Measurements from ENCODE around the gene ASCC2. TPM values are rescaled to one million over a fixed set of nuclear protein-coding genes. Genes with fewer than 3 reads are reported as not detected.
A peak's percentile ranks its signal among the peaks of the same experiment; 100 is the strongest.
"Not testable (repeated sequence)": the region's sequence is repeated elsewhere in the genome, so short reads cannot be mapped to it uniquely, and the experiment has no call there.

ASCC2 gene
- total RNA-seq, 1 donor, result 33.6 TPM

DNA sequence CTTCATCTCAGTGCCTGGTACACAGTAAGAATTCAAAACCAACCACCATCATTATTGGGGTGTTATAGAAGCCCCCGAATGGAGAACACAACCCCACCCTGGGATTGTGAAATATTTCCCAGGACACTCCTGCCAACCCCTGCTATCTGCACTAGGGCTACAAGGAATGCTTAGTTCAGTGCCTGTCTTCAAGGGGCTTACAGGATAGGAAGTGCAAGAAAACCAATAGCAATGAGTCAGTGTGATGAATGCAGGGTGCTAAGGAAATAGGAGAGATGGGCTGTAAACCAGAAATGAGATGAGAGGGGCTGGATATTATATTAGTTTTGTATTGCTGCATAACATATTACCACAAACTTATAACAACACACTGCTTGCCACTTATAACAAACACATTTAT is 965 bp upstream of the ASCC2 start:
- TF ChIP-seq, protein P1, sequence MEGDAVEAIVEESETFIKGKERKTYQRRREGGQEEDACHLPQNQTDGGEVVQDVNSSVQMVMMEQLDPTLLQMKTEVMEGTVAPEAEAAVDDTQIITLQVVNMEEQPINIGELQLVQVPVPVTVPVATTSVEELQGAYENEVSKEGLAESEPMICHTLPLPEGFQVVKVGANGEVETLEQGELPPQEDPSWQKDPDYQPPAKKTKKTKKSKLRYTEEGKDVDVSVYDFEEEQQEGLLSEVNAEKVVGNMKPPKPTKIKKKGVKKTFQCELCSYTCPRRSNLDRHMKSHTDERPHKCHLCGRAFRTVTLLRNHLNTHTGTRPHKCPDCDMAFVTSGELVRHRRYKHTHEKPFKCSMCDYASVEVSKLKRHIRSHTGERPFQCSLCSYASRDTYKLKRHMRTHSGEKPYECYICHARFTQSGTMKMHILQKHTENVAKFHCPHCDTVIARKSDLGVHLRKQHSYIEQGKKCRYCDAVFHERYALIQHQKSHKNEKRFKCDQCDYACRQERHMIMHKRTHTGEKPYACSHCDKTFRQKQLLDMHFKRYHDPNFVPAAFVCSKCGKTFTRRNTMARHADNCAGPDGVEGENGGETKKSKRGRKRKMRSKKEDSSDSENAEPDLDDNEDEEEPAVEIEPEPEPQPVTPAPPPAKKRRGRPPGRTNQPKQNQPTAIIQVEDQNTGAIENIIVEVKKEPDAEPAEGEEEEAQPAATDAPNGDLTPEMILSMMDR (IDR thresholded peaks at IDR 0.05; ENCODE audit: insufficient read depth, low read length), result no peak
- H3K4me3 ChIP-seq (ENCODE audit: low read depth, low read length), result no peak overlapping the region
- DNase-seq (ENCODE audit: low read depth), result no peak

DNA sequence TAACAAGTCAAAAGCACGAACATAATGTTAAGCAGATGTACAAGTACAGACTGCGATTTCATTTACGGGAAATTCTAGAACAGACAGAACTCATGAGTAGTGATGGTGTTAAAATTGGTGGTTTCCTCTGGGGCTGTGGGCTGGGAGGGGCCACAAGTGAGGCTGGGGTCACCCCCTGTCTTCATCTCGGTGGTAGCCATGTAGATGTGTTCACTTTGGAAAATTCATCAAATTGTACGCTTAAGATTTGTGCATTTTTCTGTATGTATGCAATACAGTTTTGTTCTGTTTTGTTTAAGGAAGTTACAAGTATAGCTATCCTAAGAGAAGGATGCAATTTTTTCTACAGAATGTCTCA is 504 bp upstream of the ASCC2 start:
- TF ChIP-seq, protein P1 (IDR thresholded peaks at IDR 0.05; ENCODE audit: insufficient read depth, low read length), result no peak
- DNase-seq (ENCODE audit: low read depth), result no peak
- H3K4me3 ChIP-seq (ENCODE audit: low read depth, low read length), result peak overlapping the region; percentile 94

DNA sequence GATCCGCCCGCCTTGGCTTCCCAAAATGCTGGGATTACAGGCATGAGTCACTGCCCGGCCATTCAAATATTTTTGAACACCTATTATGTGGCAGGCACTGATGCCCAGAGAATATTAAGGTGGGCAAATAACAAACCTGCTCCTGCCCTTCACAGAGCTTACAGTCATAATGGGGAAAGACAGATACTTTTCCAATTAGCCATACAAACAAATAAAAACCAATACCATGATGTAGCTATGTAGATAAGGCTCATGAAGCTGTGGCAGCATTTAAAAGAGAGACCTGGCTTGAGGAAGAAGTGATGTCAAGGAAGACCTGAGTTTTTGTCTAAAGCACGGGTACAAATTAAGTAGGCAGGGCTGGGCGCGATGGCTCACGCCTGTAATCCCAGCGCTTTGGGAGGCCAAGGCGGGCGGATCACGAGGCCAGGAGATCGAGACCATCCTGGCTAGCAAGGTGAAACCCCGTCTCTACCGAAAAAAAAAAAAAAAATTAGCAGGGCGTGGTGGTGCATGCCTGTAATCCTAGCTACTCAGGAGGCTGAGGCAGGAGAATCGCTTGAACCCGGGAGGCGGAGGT is 1.2 kb downstream of the ASCC2 start:
- peak overlapping the region; percentile 94 for H3K4me3 ChIP-seq (ENCODE audit: low read depth, low read length)
- DNase-seq (ENCODE audit: low read depth), result not testable (repeated sequence)

DNA sequence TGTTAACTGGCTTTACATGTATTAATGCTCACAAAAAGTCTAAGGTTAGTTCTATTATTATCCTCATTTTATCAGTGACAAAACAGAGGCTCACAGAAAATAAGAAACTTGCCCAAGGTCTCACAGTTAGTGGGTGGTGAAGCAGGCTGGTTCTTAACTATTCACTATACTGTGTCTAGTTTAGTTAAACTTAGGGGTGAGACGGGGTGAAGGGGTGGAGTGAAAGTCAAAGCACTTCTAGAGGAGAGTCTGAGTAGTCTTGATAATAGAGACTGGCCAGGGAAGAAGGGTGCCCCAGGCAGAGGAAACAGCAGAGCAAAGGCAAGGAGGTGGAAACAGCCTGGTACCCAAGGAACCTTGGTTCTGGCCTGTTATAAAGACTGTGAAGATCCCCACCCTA is 4.0 kb downstream of the ASCC2 start:
- TF ChIP-seq, protein P1 (IDR thresholded peaks at IDR 0.05; ENCODE audit: insufficient read depth, low read length), result no peak
- DNase-seq (ENCODE audit: low read depth), result no peak
- no peak overlapping the region for H3K4me3 ChIP-seq (ENCODE audit: low read depth, low read length)

DNA sequence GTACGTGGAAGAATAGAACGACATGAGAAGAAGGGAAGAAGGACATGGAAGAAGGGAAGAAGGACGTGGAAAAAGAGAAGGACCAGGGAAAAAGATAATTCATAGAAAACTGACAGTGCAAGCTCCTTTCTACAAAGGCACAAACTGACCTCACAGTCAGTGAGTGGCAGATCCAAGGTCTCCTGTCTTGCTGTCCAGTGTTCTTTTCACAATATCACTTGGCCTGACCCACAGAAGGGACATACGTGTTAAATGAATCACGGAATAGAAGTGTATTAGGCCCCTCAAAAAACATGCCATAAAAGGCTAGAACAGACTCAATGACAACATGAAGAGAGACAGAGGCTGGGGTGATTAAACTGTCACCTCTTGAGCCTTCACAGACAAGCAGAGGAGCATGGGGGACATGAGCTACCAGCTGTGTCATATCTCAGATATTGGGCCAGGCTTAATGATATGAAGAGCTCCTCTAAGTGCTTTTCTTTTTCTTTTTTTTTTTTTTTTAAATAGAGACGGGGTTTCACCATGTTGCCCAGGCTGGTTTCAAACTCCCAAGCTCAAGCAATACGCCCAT is 4.6 kb downstream of the ASCC2 start:
- DNase-seq (ENCODE audit: low read depth), result no peak
- TF ChIP-seq, protein P1 (IDR thresholded peaks at IDR 0.05; ENCODE audit: insufficient read depth, low read length), result no peak
- no peak overlapping the region for H3K4me3 ChIP-seq (ENCODE audit: low read depth, low read length)

DNA sequence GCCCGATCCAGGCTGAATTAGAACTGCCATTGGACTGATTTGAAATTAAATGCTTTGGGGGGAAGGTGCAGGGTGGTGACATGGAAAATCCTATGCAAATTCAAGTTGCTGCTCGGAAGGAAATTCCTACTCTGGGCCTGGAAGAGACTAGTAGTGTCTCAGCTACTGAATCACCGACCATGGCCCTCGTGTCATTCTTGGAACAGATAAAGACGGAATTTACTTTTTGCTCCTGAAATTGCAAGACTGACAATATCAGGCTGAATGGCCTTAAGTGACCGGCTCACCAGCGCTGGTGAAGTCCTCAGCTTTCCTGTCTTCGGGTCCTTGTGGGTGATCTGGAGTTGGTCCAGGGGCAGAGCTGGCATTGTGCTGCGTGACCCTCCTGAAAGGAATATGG is 6.1 kb downstream of the ASCC2 start:
- H3K4me3 ChIP-seq (ENCODE audit: low read depth, low read length), result no peak overlapping the region
- TF ChIP-seq, protein P1 (IDR thresholded peaks at IDR 0.05; ENCODE audit: insufficient read depth, low read length), result no peak
- DNase-seq (ENCODE audit: low read depth), result no peak

DNA sequence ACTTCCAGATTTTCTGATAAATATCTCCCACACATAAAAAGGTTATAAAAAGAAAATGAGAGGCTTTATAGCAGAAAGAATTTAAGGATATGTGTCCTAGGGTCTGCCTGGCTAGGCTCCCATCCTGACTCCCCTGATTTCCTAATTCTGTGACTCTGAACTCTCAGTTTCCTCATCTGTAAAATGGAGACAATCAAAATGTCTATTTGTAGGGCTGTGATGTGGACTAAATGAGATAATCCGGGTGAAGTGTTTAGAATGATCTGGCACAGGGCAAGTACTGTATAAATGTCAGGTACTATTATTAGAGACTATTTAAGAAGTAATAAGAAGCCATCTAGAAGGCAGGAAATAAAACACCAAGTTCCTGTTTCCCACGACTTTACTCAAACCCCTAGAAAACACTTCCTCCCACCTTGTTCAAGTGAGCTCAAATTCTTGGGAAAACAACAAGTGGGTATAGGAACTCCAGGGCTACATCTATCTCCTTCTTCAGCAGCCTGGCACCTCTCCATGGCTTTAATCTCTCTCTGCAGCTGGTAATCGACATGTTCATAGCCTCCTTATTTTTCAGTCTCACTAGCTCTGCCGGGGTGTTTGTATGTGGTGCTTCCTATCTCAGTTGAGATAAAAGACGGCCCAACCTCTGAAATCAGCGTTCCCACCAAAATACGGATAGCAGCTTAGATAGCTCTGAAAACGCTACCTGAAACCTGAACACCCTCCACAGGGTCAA is 6.7 kb downstream of the ASCC2 start:
- no peak for DNase-seq (ENCODE audit: low read depth)
- TF ChIP-seq, protein P1 (IDR thresholded peaks at IDR 0.05; ENCODE audit: insufficient read depth, low read length), result no peak
- no peak overlapping the region for H3K4me3 ChIP-seq (ENCODE audit: low read depth, low read length)
